SK-N-SH (cell line): ENCODE data around the gene MACROD1. TPM values are rescaled to one million over a fixed set of nuclear protein-coding genes. Genes with fewer than 3 reads are reported as not detected.
A peak's percentile ranks its signal among the peaks of the same experiment; 100 is the strongest.

Experiments
- CTCF ChIA-PET: fragments of 300-600, 350-600 bp; formaldehyde crosslinking; extraction: SDS; loops from one replicate; lab custom pipeline; 2021; lab: Yijun Ruan, JAX
- POLR2A ChIA-PET: fragments of 350-600 bp; sonication (Branson Sonifier 250); formaldehyde crosslinking; extraction: SDS; loops from one replicate; lab custom pipeline; 2020; ENCODE audit warnings: antibody characterized with exemption, inconsistent platforms; lab: Yijun Ruan, JAX
- DNase-seq: peaks from one replicate; pipeline ENCODE4 v3.0.0; 2012
- H2AFZ ChIP-seq: fragments of 200-600 bp; sonication (generic); 2 replicates; pipeline ENCODE4 v1.8.1; 2016; ENCODE audit warnings: antibody characterized with exemption, mild to moderate bottlenecking, low read depth
- H3F3A ChIP-seq: fragments of 200-600 bp; sonication (generic); replicated peaks from 2 replicates; pipeline ENCODE3; 2016; ENCODE audit warnings: antibody characterized with exemption, mild to moderate bottlenecking; ENCODE audit not compliant: insufficient read depth
- H3K27ac ChIP-seq, 2 experiments: fragments of 200-500 bp in 1 of 2; fragments of 200-600 bp in 1 of 2; sonication (Bioruptor generic) in 1 of 2; sonication (generic), shearing (Covaris generic) in 1 of 2; 2 replicates each; pipeline versions ENCODE4 v1.5.1 to v1.6.1; 2014 to 2016; ENCODE audit warnings: low read depth in 2 of 2, inconsistent platforms in 1 of 2, low read length in 1 of 2, mild to moderate bottlenecking in 1 of 2, mixed read lengths in 1 of 2
- H3K27me3 ChIP-seq: fragments of 200-600 bp; sonication (generic), shearing (Covaris generic); 2 replicates; pipeline ENCODE4 v1.6.1; 2016; ENCODE audit warnings: mixed run types; ENCODE audit not compliant: insufficient read depth
- H3K36me3 ChIP-seq, 2 experiments: fragments of 200-500 bp in 1 of 2; fragments of 200-600 bp in 1 of 2; sonication (Bioruptor generic) in 1 of 2; sonication (generic) in 1 of 2; replicated peaks in 1 of 2; 2 replicates each; pipeline versions ENCODE3 to v1.5.1; 2014 to 2016; ENCODE audit warnings: low read length in 1 of 2, mild to moderate bottlenecking in 1 of 2; ENCODE audit not compliant: insufficient read depth in 2 of 2, control insufficient read depth in 1 of 2
- H3K4me1 ChIP-seq, 2 experiments: fragments of 200-500 bp in 1 of 2; fragments of 200-600 bp in 1 of 2; sonication (Bioruptor generic) in 1 of 2; sonication (generic), shearing (Covaris generic) in 1 of 2; 2 replicates each; pipeline versions ENCODE4 v1.5.1 to v1.6.1; 2014 to 2016; ENCODE audit warnings: low read depth in 1 of 2, low read length in 1 of 2, mixed run types in 1 of 2; ENCODE audit not compliant: insufficient read depth in 2 of 2, control insufficient read depth in 1 of 2
- H3K4me2 ChIP-seq: fragments of 200-600 bp; sonication (generic), shearing (Covaris generic); 2 replicates; pipeline ENCODE4 v1.6.1; 2017; ENCODE audit warnings: mixed run types
- H3K4me3 ChIP-seq, 2 experiments: fragments of 200-500 bp in 1 of 2; fragments of 200-600 bp in 1 of 2; sonication (Bioruptor generic) in 1 of 2; sonication (generic), shearing (Covaris generic) in 1 of 2; 2 replicates each; pipeline versions ENCODE4 v1.5.1 to v1.8.1; 2014 to 2016; ENCODE audit warnings: low read depth in 2 of 2, inconsistent platforms in 1 of 2, low read length in 1 of 2, mild to moderate bottlenecking in 1 of 2, mixed read lengths in 1 of 2, moderate library complexity in 1 of 2
- H3K79me2 ChIP-seq: fragments of 200-600 bp; sonication (generic); 2 replicates; pipeline ENCODE4 v1.8.1; 2017; ENCODE audit warnings: mild to moderate bottlenecking; ENCODE audit not compliant: insufficient read depth
- H3K9ac ChIP-seq: fragments of 200-600 bp; sonication (generic); 2 replicates; pipeline ENCODE4 v1.6.1; 2017; ENCODE audit warnings: mixed run types
- H3K9me2 ChIP-seq: fragments of 200-600 bp; sonication (generic); 2 replicates; pipeline ENCODE4 v1.6.1; 2017; ENCODE audit warnings: mixed run types
- H3K9me3 ChIP-seq: fragments of 200-600 bp; sonication (generic); 2 replicates; pipeline ENCODE4 v1.6.1; 2017; ENCODE audit warnings: mixed run types, mild to moderate bottlenecking, moderate library complexity
- H4K20me1 ChIP-seq: fragments of 200-600 bp; sonication (generic); 2 replicates; pipeline ENCODE4 v1.6.1; 2017; ENCODE audit warnings: mild to moderate bottlenecking, mixed run types; ENCODE audit not compliant: insufficient read depth
- CTCF ChIP-seq: fragments of 200-600 bp; sonication (generic); IDR thresholded peaks from 2 replicates; pipeline ENCODE4 v1.6.1; 2017; ENCODE audit warnings: antibody characterized with exemption, mild to moderate bottlenecking, moderate library complexity
- EZH2phosphoT487 ChIP-seq: fragments of 200-600 bp; sonication (generic); IDR thresholded peaks from 2 replicates; pipeline ENCODE4 v1.6.1; 2017; ENCODE audit warnings: low read depth, mixed run types, mild to moderate bottlenecking, antibody characterized with exemption, moderate library complexity, borderline replicate concordance
- FOSL2 ChIP-seq: IDR thresholded peaks from 2 replicates; pipeline ENCODE4 v1.4.0; 2012; ENCODE audit warnings: low read depth, mild to moderate bottlenecking, moderate library complexity, borderline replicate concordance
- FOXJ3 ChIP-seq: sonication (generic); formaldehyde crosslinking; IDR thresholded peaks from 2 replicates; pipeline ENCODE4 v1.5.1; 2020; ENCODE audit warnings: mild to moderate bottlenecking, missing genetic modification reagents
- GATA2 ChIP-seq: sonication (generic); formaldehyde crosslinking; IDR thresholded peaks from 2 replicates; pipeline ENCODE4 v1.5.0; 2020; ENCODE audit warnings: mild to moderate bottlenecking, missing genetic modification reagents
- JUND ChIP-seq: IDR thresholded peaks from 2 replicates; pipeline ENCODE4 v1.4.0; 2012
- MXI1 ChIP-seq: IDR thresholded peaks from 2 replicates; pipeline ENCODE4 v1.6.1; 2012; ENCODE audit warnings: mild to moderate bottlenecking, low read depth, low read length, improper control_type of control experiment
- NFIC ChIP-seq: IDR thresholded peaks from 2 replicates; pipeline ENCODE4 v1.4.0; 2012; ENCODE audit warnings: borderline replicate concordance
- NRF1 ChIP-seq: IDR thresholded peaks from 2 replicates; pipeline ENCODE4 v1.6.1; 2012; ENCODE audit warnings: low read depth, mild to moderate bottlenecking, low read length
- PBX3 ChIP-seq: IDR thresholded peaks from 2 replicates; pipeline ENCODE4; 2012
- POLR2AphosphoS5 ChIP-seq: IDR thresholded peaks from 2 replicates; pipeline ENCODE4 v1.6.1; 2012; ENCODE audit warnings: low read depth, low read length
- RAD21 ChIP-seq: IDR thresholded peaks from 2 replicates; pipeline ENCODE4 v1.6.1; 2012; ENCODE audit warnings: mild to moderate bottlenecking, low read length
- RFX5 ChIP-seq: IDR thresholded peaks from 2 replicates; pipeline ENCODE4 v1.6.1; 2012; ENCODE audit warnings: mild to moderate bottlenecking, improper control_type of control experiment, low read length
- RXRA ChIP-seq: IDR thresholded peaks from 2 replicates; pipeline ENCODE4 v1.4.0; 2012; ENCODE audit warnings: low read depth, mild to moderate bottlenecking, borderline replicate concordance
- TAF1 ChIP-seq: IDR thresholded peaks from 2 replicates; pipeline ENCODE4 v1.6.1; 2012; ENCODE audit warnings: low read depth, mild to moderate bottlenecking, low read length, moderate library complexity, borderline replicate concordance
- TCF12 ChIP-seq: IDR thresholded peaks from 2 replicates; pipeline ENCODE4 v1.4.0; 2012
- USF1 ChIP-seq: IDR thresholded peaks from 2 replicates; pipeline ENCODE4 v1.4.0; 2012; ENCODE audit warnings: low read depth, borderline replicate concordance
- WGBS: methylation state at CpG from one replicate; pipeline ENCODE4 v1.1.6; 2017; ENCODE audit warnings: low lambda C conversion rate; 5-methylcytosine and 5-hydroxymethylcytosine counted together
- polyA plus RNA-seq, 3 experiments: library from polyadenylated mRNA; depleted of rRNA; stranded (reverse); fragments of >200 nt; gene quantifications; 2 replicates each; pipeline ENCODE4 v1.2.3, GENCODE V29; 2012
- TF ChIP-seq, protein P1 (sequence below): IDR thresholded peaks from 2 replicates; pipeline ENCODE4 v1.6.1; 2012; ENCODE audit warnings: mild to moderate bottlenecking, low read depth, low read length, moderate library complexity

Gene MACROD1
- polyA plus RNA-seq, 1 of the 3 experiments (the other 2 are of a cell fraction): 49.1 TPM

DNA sequence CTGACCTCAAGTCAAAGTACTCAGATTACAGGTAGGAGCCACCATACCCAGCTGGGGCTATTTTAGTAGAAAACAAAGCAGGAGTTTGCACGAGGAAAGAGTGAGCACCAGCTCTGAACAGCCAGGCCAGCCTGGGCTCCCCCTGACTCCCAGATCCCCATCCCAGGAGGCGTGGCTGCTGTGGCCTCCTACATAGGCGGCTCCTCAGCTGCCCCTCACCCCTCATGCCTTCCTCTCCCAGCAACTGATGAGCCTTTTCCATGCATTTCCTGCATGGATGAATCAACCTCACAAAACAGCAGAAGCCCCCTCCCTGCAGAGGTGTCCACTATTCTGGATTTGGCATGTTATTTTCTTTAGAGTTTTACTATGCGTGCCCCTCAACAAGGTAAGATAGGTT is 140.7 kb downstream of the MACROD1 start:
- Histone ChIP-seq H3K4me3 (no peak overlapping the region), H3K4me1 (peaks cover 0 to 39% of the 10 kb centered on the region in 2 experiments; a peak in 1 of 4 replicates), H4K20me1 (no peaks in the 10 kb centered on the region), H3K36me3 (no peaks in the 10 kb centered on the region), H3K4me2 (no peak overlapping the region), H3F3A (no peaks in the 10 kb centered on the region), H2AFZ (no peak overlapping the region), H3K9me3 (no peaks in the 10 kb centered on the region), H3K9me2 (no peaks in the 10 kb centered on the region), H3K79me2 (no peaks in the 10 kb centered on the region), H3K27ac (no peak overlapping the region), H3K9ac (no peak overlapping the region), H3K27me3 (no peaks in the 10 kb centered on the region)
- 85% methylated on average over 4 of the region's 4 CpGs for WGBS
- CTCF ChIA-PET: interaction anchor here (1.0 to 1.2 kb wide), 2 partner anchors 123 to 128 kb away, joined by 3 to 4 read pairs; no protein-coding TSS in a partner anchor
- no peak for DNase-seq
- no peak for TF ChIP-seq EZH2phosphoT487
- 0 out of 2 replicates have a peak, but pooled peaks have one; percentile 70 for TF ChIP-seq RFX5
- POLR2A ChIA-PET: interaction anchor here (0.8 kb wide), 1 partner anchor 11 kb away, joined by 3 read pairs; no protein-coding TSS in a partner anchor

DNA sequence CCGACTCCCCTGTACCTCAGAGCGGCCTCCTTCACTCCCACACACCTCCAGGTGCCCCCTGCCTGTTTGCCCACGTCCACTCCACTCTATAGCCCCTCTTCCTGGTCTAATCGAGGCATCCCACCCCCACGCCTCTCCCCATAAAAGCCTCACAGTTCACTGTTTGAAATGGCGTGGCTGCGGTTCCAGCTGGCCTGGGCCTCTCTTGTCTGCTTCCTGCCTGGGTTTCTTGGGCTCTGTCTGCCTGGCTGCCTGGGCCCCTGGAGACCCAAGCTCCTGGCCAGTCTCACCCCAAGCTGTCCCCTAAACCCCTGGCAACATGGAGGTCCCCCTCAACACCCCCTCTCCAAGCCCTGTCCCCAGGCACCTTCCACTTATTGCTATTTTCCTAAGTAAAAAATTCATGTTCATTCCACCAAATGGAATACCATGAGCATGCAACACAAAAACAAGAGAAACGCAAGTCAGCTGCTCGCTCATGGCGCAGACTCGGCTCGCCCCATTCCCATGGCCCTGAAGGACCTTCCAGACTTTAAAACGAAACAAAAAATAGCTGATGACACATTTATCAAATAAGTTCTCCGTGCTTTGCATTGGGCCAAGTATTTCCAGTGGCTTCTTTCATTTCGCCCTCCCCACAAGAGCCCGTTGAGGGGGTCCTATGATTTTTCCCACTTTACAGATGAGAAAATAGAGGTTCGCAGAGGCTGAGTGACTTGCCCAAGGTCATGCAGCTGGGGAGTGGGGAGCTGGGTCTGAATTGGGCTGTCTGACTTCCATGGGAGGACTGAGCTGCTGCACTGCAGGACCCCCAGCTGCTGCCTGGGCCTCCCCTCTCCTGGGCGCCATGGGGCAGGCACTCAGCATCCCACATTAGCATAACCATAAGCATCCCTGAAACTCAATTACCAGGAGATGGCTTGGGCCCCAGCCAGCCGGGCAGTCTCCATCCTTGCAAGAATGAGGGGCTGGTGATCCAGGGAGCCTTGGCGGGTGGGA is 141.9 kb downstream of the MACROD1 start:
- Histone ChIP-seq H3K79me2 (no peaks in the 10 kb centered on the region), H3K4me1 (peaks cover 0 to 45% of the 10 kb centered on the region in 2 experiments; a peak in 1 of 4 replicates), H3K9me2 (no peaks in the 10 kb centered on the region), H3K27me3 (no peaks in the 10 kb centered on the region), H3K36me3 (no peaks in the 10 kb centered on the region), H3K9me3 (no peaks in the 10 kb centered on the region), H3K27ac (no peak overlapping the region), H2AFZ (no peak overlapping the region), H3K9ac (no peak overlapping the region), H3K4me2 (no peak overlapping the region), H4K20me1 (no peaks in the 10 kb centered on the region), H3K4me3 (no peak overlapping the region), H3F3A (no peaks in the 10 kb centered on the region)
- TF ChIP-seq TCF12 (no peak), USF1 (no peak), RXRA (no peak), JUND (no peak), NFIC (no peak), MXI1 (no peak), FOSL2 (no peak), CTCF (no peak), POLR2AphosphoS5 (no peak), NRF1 (no peak), TAF1 (no peak), FOXJ3 (CRISPR knock-in tag) (no peak), RAD21 (no peak), GATA2 (CRISPR knock-in tag) (no peak), PBX3 (no peak)
- TF ChIP-seq, protein P1, sequence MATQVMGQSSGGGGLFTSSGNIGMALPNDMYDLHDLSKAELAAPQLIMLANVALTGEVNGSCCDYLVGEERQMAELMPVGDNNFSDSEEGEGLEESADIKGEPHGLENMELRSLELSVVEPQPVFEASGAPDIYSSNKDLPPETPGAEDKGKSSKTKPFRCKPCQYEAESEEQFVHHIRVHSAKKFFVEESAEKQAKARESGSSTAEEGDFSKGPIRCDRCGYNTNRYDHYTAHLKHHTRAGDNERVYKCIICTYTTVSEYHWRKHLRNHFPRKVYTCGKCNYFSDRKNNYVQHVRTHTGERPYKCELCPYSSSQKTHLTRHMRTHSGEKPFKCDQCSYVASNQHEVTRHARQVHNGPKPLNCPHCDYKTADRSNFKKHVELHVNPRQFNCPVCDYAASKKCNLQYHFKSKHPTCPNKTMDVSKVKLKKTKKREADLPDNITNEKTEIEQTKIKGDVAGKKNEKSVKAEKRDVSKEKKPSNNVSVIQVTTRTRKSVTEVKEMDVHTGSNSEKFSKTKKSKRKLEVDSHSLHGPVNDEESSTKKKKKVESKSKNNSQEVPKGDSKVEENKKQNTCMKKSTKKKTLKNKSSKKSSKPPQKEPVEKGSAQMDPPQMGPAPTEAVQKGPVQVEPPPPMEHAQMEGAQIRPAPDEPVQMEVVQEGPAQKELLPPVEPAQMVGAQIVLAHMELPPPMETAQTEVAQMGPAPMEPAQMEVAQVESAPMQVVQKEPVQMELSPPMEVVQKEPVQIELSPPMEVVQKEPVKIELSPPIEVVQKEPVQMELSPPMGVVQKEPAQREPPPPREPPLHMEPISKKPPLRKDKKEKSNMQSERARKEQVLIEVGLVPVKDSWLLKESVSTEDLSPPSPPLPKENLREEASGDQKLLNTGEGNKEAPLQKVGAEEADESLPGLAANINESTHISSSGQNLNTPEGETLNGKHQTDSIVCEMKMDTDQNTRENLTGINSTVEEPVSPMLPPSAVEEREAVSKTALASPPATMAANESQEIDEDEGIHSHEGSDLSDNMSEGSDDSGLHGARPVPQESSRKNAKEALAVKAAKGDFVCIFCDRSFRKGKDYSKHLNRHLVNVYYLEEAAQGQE: no peak
- POLR2A ChIA-PET: interaction anchor here (0.7 kb wide), 1 partner anchor 12 kb away, joined by 3 read pairs; no protein-coding TSS in a partner anchor
- CTCF ChIA-PET: interaction anchor here (1.0 to 1.5 kb wide), 2 partner anchors 14 to 129 kb away, joined by 3 to 6 read pairs; no protein-coding TSS in a partner anchor
- DNase-seq: no peak
- 90% methylated on average over 19 of the region's 20 CpGs for WGBS
